ENCODE results near the gene GFRA3. TPM values are rescaled to one million over a fixed set of nuclear protein-coding genes. Genes with fewer than 3 reads are reported as not detected.

Gene GFRA3
- total RNA-seq (2022; extraction: Qiagen RNA extraction), result 0.08 to 0.14 TPM (median 0.12 TPM) in 4 of 5 replicates, not detected in the other

DNA sequence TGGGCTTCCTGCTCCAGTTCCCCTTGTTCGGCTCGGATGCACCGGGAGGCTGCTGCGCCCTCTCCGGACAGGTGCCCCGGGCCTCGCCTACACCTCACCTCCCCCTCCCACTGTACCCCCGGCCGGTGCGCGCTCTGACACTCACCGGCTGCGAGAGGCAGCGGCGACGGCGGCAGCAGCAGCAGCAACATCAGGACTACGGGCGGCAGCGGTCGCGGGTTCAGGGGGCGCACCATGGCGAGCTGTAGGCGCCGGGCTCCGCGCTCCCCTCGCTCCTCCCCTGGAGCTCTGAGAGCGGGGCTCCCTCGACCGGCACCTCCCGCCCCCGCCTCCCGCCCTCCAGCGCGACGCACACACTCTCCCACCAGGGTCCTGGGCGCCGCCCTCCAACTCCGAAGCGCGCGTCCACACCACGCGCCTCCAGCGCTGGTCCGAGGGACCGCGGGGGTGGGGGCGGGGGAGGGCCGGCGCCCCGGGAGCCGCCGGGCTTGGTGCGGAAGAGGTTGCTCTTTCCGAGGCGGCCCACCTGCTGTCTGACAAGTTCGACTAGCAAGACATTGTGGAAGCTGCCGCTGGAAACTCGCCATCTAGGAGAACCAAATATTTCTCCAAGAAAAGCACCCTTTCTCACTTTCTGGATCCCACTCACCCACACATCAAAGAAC is at the start of gene GFRA3:
Gene GFRA3 (minus strand): TSS at position 433 of the 665 bp plus-strand sequence. CDS start 197 bp downstream, at position 236.

GRCh38 chr5:138213161-138214029 is 61.0 kb downstream of the GFRA3 start, which contains the start of gene CDC23:
TSS of gene CDC23 (minus strand) at chr5:138213323. CDS start at chr5:138213312, 11 bp downstream.

Other genes starting within 250 kb of the GFRA3 start
- 11.7 to 19.2 TPM (median 12.9 TPM) in 5 replicates for gene FAM13B, start 241.5 kb downstream of the GFRA3 start, total RNA-seq (2022; extraction: Qiagen RNA extraction)
- not detected in 5 replicates for gene WNT8A, start 190.6 kb downstream of the GFRA3 start, total RNA-seq (2022; extraction: Qiagen RNA extraction)
- gene NME5, start 135.2 kb downstream of the GFRA3 start, total RNA-seq (2022; extraction: Qiagen RNA extraction), result not detected in 5 replicates
- 48.1 to 55.2 TPM (median 53.4 TPM) in 5 replicates for gene BRD8, start 96.0 kb downstream of the GFRA3 start, total RNA-seq (2022; extraction: Qiagen RNA extraction)
- gene KIF20A, start 95.5 kb downstream of the GFRA3 start, total RNA-seq (2022; extraction: Qiagen RNA extraction), result 40.0 to 48.7 TPM (median 46.6 TPM) in 5 replicates
- gene CDC23, start 61.3 kb downstream of the GFRA3 start, total RNA-seq (2022; extraction: Qiagen RNA extraction), result 23.7 to 38.0 TPM (median 29.0 TPM) in 5 replicates
- gene CDC25C, start 57.2 kb upstream of the GFRA3 start, total RNA-seq (2022; extraction: Qiagen RNA extraction), result 10.1 to 12.7 TPM (median 11.5 TPM) in 5 replicates
- gene FAM53C, start 63.6 kb upstream of the GFRA3 start, total RNA-seq (2022; extraction: Qiagen RNA extraction), result 17.9 to 23.4 TPM (median 21.3 TPM) in 5 replicates
- 35.8 to 50.7 TPM (median 41.6 TPM) in 5 replicates for gene KDM3B, start 78.1 kb upstream of the GFRA3 start, total RNA-seq (2022; extraction: Qiagen RNA extraction)
- gene REEP2, start 164.4 kb upstream of the GFRA3 start, total RNA-seq (2022; extraction: Qiagen RNA extraction), result 6.5 to 8.1 TPM (median 6.8 TPM) in 5 replicates
- 7.1 to 12.8 TPM (median 9.9 TPM) in 5 replicates for gene EGR1, start 190.9 kb upstream of the GFRA3 start, total RNA-seq (2022; extraction: Qiagen RNA extraction)